B cell (primary cell): ENCODE data around the gene PDCD4. TPM values are rescaled to one million over a fixed set of nuclear protein-coding genes. Genes with fewer than 3 reads are reported as not detected.

Source experiments
- ATAC-seq: fragments of 200-7000 bp; cut with Tn5 transposase; one replicate; pipeline ENCODE4 v1.10.0; 2021; ENCODE audit warnings: low read depth, mild to moderate bottlenecking, moderate number of reproducible peaks, moderate library complexity
- CTCF ChIA-PET: fragments of 350-600 bp; sonication (Branson Sonifier 250); formaldehyde crosslinking; loops from one replicate; lab custom pipeline; 2021; ENCODE audit warnings: antibody characterized with exemption, inconsistent platforms; lab: Charles Lee
- POLR2A ChIA-PET: fragments of 350-600 bp; sonication (Branson Sonifier 250); formaldehyde crosslinking; loops from one replicate; lab custom pipeline; 2021; ENCODE audit warnings: antibody characterized with exemption; lab: Charles Lee
- DNase-seq: peaks from one replicate; pipeline ENCODE4 v3.0.0; 2013
- H2AFZ ChIP-seq: 2 replicates; pipeline ENCODE4 v1.6.1; 2012; ENCODE audit warnings: mild to moderate bottlenecking, low read depth, low read length; ENCODE audit not compliant: insufficient read depth, poor library complexity, severe bottlenecking
- H3K27ac ChIP-seq, 2 donors: 1 replicate in 1 of 2; 2 replicates in 1 of 2; pipeline ENCODE4 v1.5.1; 2012 to 2013; ENCODE audit warnings: low read length in 2 of 2, mild to moderate bottlenecking in 2 of 2, moderate library complexity in 1 of 2
- H3K27me3 ChIP-seq, 4 experiments: fragments of 200-600 bp in 1 of 4; sonication (generic) in 1 of 4; replicated peaks in 1 of 4; 1 replicate in 2 of 4; 2 replicates in 2 of 4; pipeline versions ENCODE4 v1.6.1 to v1.7.0; 2013 to 2016; ENCODE audit warnings: low read length in 3 of 4, mild to moderate bottlenecking in 2 of 4, mixed read lengths in 1 of 4, moderate library complexity in 1 of 4; ENCODE audit not compliant: insufficient read depth in 4 of 4, control insufficient read depth in 3 of 4; ENCODE audit errors: control extremely low read depth in 1 of 4
- H3K36me3 ChIP-seq, 2 experiments: replicated peaks in 1 of 2; 1 replicate in 1 of 2; 2 replicates in 1 of 2; pipeline versions ENCODE4 v1.6.1 to v1.7.1; 2013; ENCODE audit warnings: low read length in 1 of 2; ENCODE audit not compliant: insufficient read depth in 2 of 2, control insufficient read depth in 1 of 2; ENCODE audit errors: control extremely low read depth in 1 of 2, extremely low read depth in 1 of 2
- H3K4me1 ChIP-seq, 2 donors: fragments of 200-600 bp in 1 of 2; sonication (generic) in 1 of 2; 1 replicate in 1 of 2; 2 replicates in 1 of 2; pipeline versions ENCODE4 v1.5.1 to v1.6.1; 2013 to 2017; ENCODE audit warnings: low read length in 2 of 2; ENCODE audit not compliant: control insufficient read depth in 2 of 2, insufficient read depth in 2 of 2
- H3K4me2 ChIP-seq: replicated peaks from 2 replicates; pipeline ENCODE3; 2012; ENCODE audit warnings: mild to moderate bottlenecking, low read depth, low read length; ENCODE audit not compliant: poor library complexity, severe bottlenecking
- H3K4me3 ChIP-seq, 5 experiments: fragments of 200-600 bp in 1 of 5; sonication (generic) in 1 of 5; 1 replicate in 3 of 5; 2 replicates in 2 of 5; pipeline versions ENCODE4 v1.5.1 to v1.7.0; 2011 to 2016; ENCODE audit warnings: low read length in 4 of 5, mild to moderate bottlenecking in 4 of 5, low read depth in 2 of 5, control low read depth in 1 of 5, moderate library complexity in 1 of 5; ENCODE audit not compliant: insufficient read depth in 1 of 5; ENCODE audit errors: control extremely low read depth in 1 of 5, extremely low read depth in 1 of 5
- H3K79me2 ChIP-seq: fragments of 200-600 bp; sonication (generic); one replicate; pipeline ENCODE4 v1.6.0; 2016; ENCODE audit warnings: low read length; ENCODE audit not compliant: control insufficient read depth, insufficient read depth
- H3K9ac ChIP-seq: fragments of 200-600 bp; sonication (generic); 2 replicates; pipeline ENCODE4 v1.6.1; 2017; ENCODE audit warnings: mild to moderate bottlenecking, low read length, moderate library complexity
- H3K9me3 ChIP-seq, 3 donors: one replicate each; pipeline versions ENCODE4 v1.6.1 to v1.7.1; 2013; ENCODE audit warnings: low read length in 2 of 3; ENCODE audit not compliant: control insufficient read depth in 2 of 3, insufficient read depth in 1 of 3; ENCODE audit errors: control extremely low read depth in 1 of 3
- H4K20me1 ChIP-seq: 2 replicates; pipeline ENCODE4 v1.6.0; 2012; ENCODE audit warnings: mild to moderate bottlenecking, low read length; ENCODE audit not compliant: insufficient read depth, control insufficient read depth, poor library complexity, severe bottlenecking
- H3K27ac Mint-ChIP-seq: one replicate; pipeline ENCODE4 v1.8.0; 2021; ENCODE audit warnings: mixed read lengths
- H3K27me3 Mint-ChIP-seq: one replicate; pipeline ENCODE4 v1.8.0; 2021; ENCODE audit warnings: mixed read lengths
- H3K4me1 Mint-ChIP-seq: one replicate; pipeline ENCODE4 v1.8.0; 2021; ENCODE audit warnings: mixed read lengths
- H3K4me3 Mint-ChIP-seq: one replicate; pipeline ENCODE4 v1.8.0; 2021; ENCODE audit warnings: mixed read lengths
- H3K9me3 Mint-ChIP-seq: one replicate; pipeline ENCODE4 v1.8.0; 2022; ENCODE audit warnings: mixed read lengths; ENCODE audit not compliant: insufficient read depth
- CTCF ChIP-seq: fragments of 200-600 bp; IDR thresholded peaks from one replicate; pipeline ENCODE4 v1.8.0; 2022; ENCODE audit warnings: antibody characterized with exemption, mild to moderate bottlenecking
- EZH2 ChIP-seq: IDR thresholded peaks from 2 replicates; pipeline ENCODE4 v1.6.1; 2012; ENCODE audit warnings: borderline replicate concordance, low read depth, mild to moderate bottlenecking, moderate library complexity, low read length; ENCODE audit not compliant: insufficient read depth, poor library complexity, severe bottlenecking
- WGBS: methylation state at CpG from one replicate; pipeline ENCODE4 v1.1.5; 2013; ENCODE audit warnings: missing lambda C conversion rate; ENCODE audit not compliant: insufficient coverage; 5-methylcytosine and 5-hydroxymethylcytosine counted together
- intact Hi-C: fragments of 100-400 bp; cut with micrococcal nuclease; formaldehyde crosslinking; loops from one replicate; pipeline ENCODE4 v1.10.0; 2022
- polyA plus RNA-seq: library from polyadenylated mRNA; depleted of rRNA; stranded (reverse); fragments of >200 nt; gene quantifications from 2 replicates; pipeline ENCODE4 v1.2.3, GENCODE V29; 2012
- total RNA-seq, 2 donors: library from RNA; stranded (reverse); fragments of 120-200 nt in 1 of 2; gene quantifications; 1 replicate in 1 of 2; 2 replicates in 1 of 2; pipeline versions ENCODE4 v1.2.3 to v1.2.4, GENCODE V29; 2013 to 2022

PDCD4 gene
- total and polyA plus RNA-seq, 2 donors (not counting 1 experiment from before 2014, with no cell fraction given), result 33.9 to 169 TPM

GRCh38 chr10:110898391-110898790 is 26.7 kb downstream of the PDCD4 start:
- Histone ChIP-seq H3K36me3 (peaks cover 6 to 68% of the 10 kb centered on the region in 2 experiments), H3K4me3 (no peak overlapping the region), H3K79me2 (peaks cover 19% of the 10 kb centered on the region), H2AFZ (no peak overlapping the region), H3K27me3 (no peaks in the 10 kb centered on the region), H4K20me1 (peaks cover 22% of the 10 kb centered on the region), H3K9ac (no peak overlapping the region), H3K4me1 (peaks cover 0 to 5% of the 10 kb centered on the region in 2 donors), H3K27ac (no peak overlapping the region), H3K9me3 (no peaks in the 10 kb centered on the region), H3K4me2 (no peak overlapping the region)
- no peak for ATAC-seq
- TF ChIP-seq EZH2 (no peak), CTCF (no peak)
- ChIA-PET CTCF (interaction anchor here (1.2 to 11.2 kb wide), 7 partner anchors 15 to 592 kb away, joined by 3 to 169 read pairs (median 4); no protein-coding TSS in a partner anchor), POLR2A (interaction anchor here (0.7 kb wide), 1 partner anchor 91 kb away, joined by 4 read pairs; no protein-coding TSS in a partner anchor)
- Mint-ChIP-seq H3K9me3 (no peaks in the 10 kb centered on the region), H3K27ac (no peak overlapping the region), H3K4me3 (no peak overlapping the region), H3K27me3 (no peaks in the 10 kb centered on the region), H3K4me1 (peaks cover 22% of the 10 kb centered on the region)
- intact Hi-C loops, result no loop called here
- no peak for DNase-seq

- Histone ChIP-seq H3K27ac (no peak overlapping the region), H3K4me1 (peaks cover 0 to 3% of the 10 kb centered on the region in 2 donors), H2AFZ (no peak overlapping the region), H3K9ac (no peak overlapping the region), H3K4me3 (no peak overlapping the region), H3K79me2 (peaks cover 11% of the 10 kb centered on the region), H3K36me3 (peaks cover 13 to 53% of the 10 kb centered on the region in 2 experiments), H3K9me3 (no peaks in the 10 kb centered on the region), H3K4me2 (no peak overlapping the region), H4K20me1 (peaks cover 11% of the 10 kb centered on the region), H3K27me3 (no peaks in the 10 kb centered on the region)
- CTCF ChIA-PET, result interaction anchor here (0.5 to 2.9 kb wide), 6 partner anchors 7 to 354 kb away, joined by 3 to 10 read pairs (median 6); no protein-coding TSS in a partner anchor
- TF ChIP-seq CTCF, result no peak
- no peak for TF ChIP-seq EZH2
- POLR2A ChIA-PET, result no interaction called here
- no peak for ATAC-seq
- Mint-ChIP-seq H3K9me3 (no peaks in the 10 kb centered on the region), H3K27ac (no peak overlapping the region), H3K4me1 (peaks cover 11% of the 10 kb centered on the region), H3K27me3 (no peaks in the 10 kb centered on the region), H3K4me3 (no peak overlapping the region)
- intact Hi-C loops, result no loop called here
- no peak for DNase-seq
- WGBS, result 100% methylated on average over 2 of the region's 2 CpGs
Observed at GRCh38 chr10:110900983-110901382, 29.3 kb downstream of the PDCD4 start.
